Measurements from ENCODE around the gene EEF1AKMT3. TPM values are rescaled to one million over a fixed set of nuclear protein-coding genes. Genes with fewer than 3 reads are reported as not detected.

EEF1AKMT3 gene
- polyA plus RNA-seq, 2 of the 4 experiments (the other 2 are of a cell fraction) = 7.3 to 15.8 TPM

DNA sequence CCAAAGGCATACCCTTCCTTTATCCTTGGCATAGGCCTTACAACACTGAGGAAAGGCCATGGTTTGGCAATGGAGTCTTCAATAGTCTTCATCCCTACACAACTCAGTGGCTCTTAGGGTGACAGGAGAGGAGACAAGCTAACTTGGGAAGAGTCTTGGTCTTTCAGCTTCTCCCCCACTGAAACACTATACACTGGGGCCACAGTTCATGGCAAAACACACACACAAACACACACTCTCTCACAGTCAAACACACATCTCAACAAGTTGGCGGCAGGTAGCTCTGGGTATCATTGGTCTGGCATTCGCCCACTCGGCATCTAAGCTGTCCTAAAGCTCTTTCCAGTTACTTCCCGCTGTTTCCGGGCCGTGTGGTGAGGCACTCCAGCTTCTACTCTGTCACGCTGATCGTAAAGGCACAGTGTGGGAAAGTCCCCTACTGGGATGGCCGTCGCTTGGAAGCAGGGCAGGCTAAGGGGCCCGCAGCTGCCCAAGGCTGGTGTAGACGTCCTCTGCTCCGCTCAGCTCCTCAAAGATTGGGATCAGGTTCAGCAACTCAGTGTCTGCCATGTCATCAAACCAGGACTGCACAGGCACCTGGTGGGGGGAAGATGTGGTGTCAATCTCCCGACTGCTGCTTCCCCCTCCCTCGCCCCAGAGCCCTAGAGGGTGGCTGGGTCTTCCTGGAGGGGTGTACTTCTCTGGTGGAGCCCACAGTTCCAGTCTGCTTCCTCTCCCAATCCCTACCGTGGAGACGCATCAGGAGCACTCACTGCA is 50.9 kb downstream of the EEF1AKMT3 start:
- Histone ChIP-seq H3K4me1 (no peaks in the 10 kb centered on the region), H3K9me3 (no peaks in the 10 kb centered on the region), H3K27ac (no peak overlapping the region), H3K4me3 (no peak overlapping the region), H3K4me2 (no peak overlapping the region)
- no peak for DNase-seq (ENCODE audit: low read depth in 1 of 2, low spot score in 1 of 2)
- POLR2A ChIA-PET = interaction anchor here (1.3 to 1.4 kb wide), 2 partner anchors 42 to 51 kb away, joined by 3 to 5 read pairs; partner anchors contain the start of genes EEF1AKMT3 and METTL1
- no peak for FAIRE-seq
- ATAC-seq = no peak
- TF ChIP-seq, protein P1, sequence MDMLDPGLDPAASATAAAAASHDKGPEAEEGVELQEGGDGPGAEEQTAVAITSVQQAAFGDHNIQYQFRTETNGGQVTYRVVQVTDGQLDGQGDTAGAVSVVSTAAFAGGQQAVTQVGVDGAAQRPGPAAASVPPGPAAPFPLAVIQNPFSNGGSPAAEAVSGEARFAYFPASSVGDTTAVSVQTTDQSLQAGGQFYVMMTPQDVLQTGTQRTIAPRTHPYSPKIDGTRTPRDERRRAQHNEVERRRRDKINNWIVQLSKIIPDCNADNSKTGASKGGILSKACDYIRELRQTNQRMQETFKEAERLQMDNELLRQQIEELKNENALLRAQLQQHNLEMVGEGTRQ (IDR thresholded peaks at IDR 0.05) = no peak
- TF ChIP-seq ZNF302 (CRISPR knock-in tag; IDR thresholded peaks at IDR 0.05) (no peak), TFCP2L1 (CRISPR knock-in tag; IDR thresholded peaks at IDR 0.05) (no peak), RNF2 (IDR thresholded peaks at IDR 0.05; ENCODE audit: borderline replicate concordance, low read depth) (no peak), RCOR1 (IDR thresholded peaks at IDR 0.05; ENCODE audit: low read depth, low read length) (no peak), ZSCAN20 (CRISPR knock-in tag; IDR thresholded peaks at IDR 0.05) (no peak), HOXA7 (CRISPR knock-in tag; IDR thresholded peaks at IDR 0.05) (no peak), GATA3 (IDR thresholded peaks at IDR 0.05; ENCODE audit: borderline replicate concordance) (no peak), HOXB5 (CRISPR knock-in tag; IDR thresholded peaks at IDR 0.05) (no peak), KDM5A (IDR thresholded peaks at IDR 0.05) (no peak), FOXS1 (CRISPR knock-in tag; IDR thresholded peaks at IDR 0.05) (no peak), RAD21 (conservative IDR thresholded peaks at IDR 0.05 in 1 of 2, IDR thresholded peaks at IDR 0.05 in 1 of 2) (no peak), FOSB (CRISPR knock-in tag; IDR thresholded peaks at IDR 0.05) (no peak), ESRRA (IDR thresholded peaks at IDR 0.05; ENCODE audit: borderline replicate concordance, low read length) (no peak), POLR2A (IDR thresholded peaks at IDR 0.05; ENCODE audit: low read length) (no peak), CBX2 (IDR thresholded peaks at IDR 0.05; ENCODE audit: borderline replicate concordance, low read depth) (no peak)
- TF ChIP-seq, protein P2, sequence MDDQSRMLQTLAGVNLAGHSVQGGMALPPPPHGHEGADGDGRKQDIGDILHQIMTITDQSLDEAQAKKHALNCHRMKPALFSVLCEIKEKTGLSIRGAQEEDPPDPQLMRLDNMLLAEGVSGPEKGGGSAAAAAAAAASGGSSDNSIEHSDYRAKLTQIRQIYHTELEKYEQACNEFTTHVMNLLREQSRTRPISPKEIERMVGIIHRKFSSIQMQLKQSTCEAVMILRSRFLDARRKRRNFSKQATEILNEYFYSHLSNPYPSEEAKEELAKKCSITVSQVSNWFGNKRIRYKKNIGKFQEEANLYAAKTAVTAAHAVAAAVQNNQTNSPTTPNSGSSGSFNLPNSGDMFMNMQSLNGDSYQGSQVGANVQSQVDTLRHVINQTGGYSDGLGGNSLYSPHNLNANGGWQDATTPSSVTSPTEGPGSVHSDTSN (IDR thresholded peaks at IDR 0.05) = no peak
- 92% methylated on average over 17 of the region's 17 CpGs for WGBS (ENCODE audit: missing lambda C conversion rate)
- CTCF ChIA-PET = interaction anchor here (0.9 to 9.5 kb wide), 6 partner anchors 12 to 84 kb away, joined by 3 to 142 read pairs (median 8); no protein-coding TSS in a partner anchor

DNA sequence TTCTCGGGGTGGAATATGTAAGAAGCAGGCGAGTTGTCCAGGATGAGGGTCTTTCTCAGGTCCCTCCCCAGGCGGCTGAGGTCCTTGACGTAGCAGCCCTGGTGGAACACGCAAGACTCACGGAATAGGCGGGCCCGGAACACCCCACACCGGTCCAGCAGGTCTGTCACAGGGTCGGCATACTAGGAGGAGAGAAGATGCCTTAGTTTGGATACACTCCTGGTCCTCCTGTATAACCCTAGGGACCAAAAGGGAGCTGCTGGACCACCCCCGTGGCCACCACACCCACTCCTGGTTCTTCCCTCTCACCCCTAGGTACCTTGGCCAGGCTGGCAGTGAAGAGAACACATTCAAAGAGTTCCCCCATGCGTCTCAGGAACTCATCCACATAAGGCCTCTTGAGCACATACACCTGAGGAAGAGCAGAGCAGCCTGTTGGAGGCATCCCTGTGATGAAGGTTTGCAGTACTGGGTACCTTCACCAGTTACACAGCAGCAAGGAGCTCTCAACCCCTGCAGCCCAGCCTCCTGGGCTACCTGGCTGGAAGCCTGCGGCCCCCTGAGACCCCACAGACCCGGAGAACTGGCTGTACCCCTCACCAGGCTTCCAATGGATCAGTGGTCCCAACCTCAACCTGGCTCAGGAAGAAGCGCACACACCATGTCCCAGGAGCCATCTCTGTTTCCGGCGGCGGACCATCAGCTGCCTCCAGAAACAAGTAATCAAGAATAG is 51.7 kb downstream of the EEF1AKMT3 start:
- Histone ChIP-seq H3K27ac (no peak overlapping the region), H3K4me2 (no peak overlapping the region), H3K9me3 (no peaks in the 10 kb centered on the region), H3K4me1 (no peaks in the 10 kb centered on the region), H3K4me3 (no peak overlapping the region)
- CTCF ChIA-PET = interaction anchor here (0.6 to 9.5 kb wide), 9 partner anchors 12 to 84 kb away, joined by 3 to 142 read pairs (median 6); no protein-coding TSS in a partner anchor
- no peak for DNase-seq (ENCODE audit: low read depth in 1 of 2, low spot score in 1 of 2)
- FAIRE-seq = no peak
- TF ChIP-seq, protein P3, sequence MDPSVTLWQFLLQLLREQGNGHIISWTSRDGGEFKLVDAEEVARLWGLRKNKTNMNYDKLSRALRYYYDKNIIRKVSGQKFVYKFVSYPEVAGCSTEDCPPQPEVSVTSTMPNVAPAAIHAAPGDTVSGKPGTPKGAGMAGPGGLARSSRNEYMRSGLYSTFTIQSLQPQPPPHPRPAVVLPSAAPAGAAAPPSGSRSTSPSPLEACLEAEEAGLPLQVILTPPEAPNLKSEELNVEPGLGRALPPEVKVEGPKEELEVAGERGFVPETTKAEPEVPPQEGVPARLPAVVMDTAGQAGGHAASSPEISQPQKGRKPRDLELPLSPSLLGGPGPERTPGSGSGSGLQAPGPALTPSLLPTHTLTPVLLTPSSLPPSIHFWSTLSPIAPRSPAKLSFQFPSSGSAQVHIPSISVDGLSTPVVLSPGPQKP (IDR thresholded peaks at IDR 0.05; ENCODE audit: low read depth, low read length) = no peak
- TF ChIP-seq GATA3 (IDR thresholded peaks at IDR 0.05; ENCODE audit: borderline replicate concordance) = no peak
- POLR2A ChIA-PET = interaction anchor here (1.3 to 1.4 kb wide), 2 partner anchors 41 to 52 kb away, joined by 3 to 5 read pairs; partner anchors contain the start of genes EEF1AKMT3 and METTL1
- no peak for ATAC-seq
- 95% methylated on average over 18 of the region's 18 CpGs for WGBS (ENCODE audit: missing lambda C conversion rate)

DNA sequence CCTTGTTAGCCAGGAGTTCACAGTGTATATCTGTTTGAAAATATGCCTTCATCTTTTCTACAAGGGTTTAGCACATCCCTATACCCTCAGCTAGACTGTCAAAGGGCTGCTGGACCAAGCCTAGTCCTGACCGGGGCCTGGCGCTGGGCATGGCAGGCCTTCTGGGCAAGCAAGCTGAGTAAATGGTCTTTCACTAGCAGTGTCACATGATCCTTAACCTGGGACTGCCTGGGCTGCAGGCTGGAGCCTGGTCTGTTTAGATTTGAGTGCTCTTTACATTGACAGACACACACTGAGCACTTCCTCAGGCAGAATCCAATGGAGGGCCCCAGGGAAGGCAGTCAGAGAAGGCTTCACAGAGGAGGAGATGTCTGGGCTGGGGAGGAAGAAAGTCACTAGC is 53.0 kb downstream of the EEF1AKMT3 start:
- H3K4me3 ChIP-seq = no peak overlapping the region
- H3K27ac ChIP-seq = no peak overlapping the region
- FAIRE-seq (no peak), DNase-seq (ENCODE audit: low read depth in 1 of 2, low spot score in 1 of 2) (no peak), ATAC-seq (no peak)
- ChIA-PET CTCF (interaction anchor here (1.2 to 9.5 kb wide), 8 partner anchors 11 to 82 kb away, joined by 3 to 142 read pairs (median 8); no protein-coding TSS in a partner anchor), POLR2A (no interaction called here)
- H3K9me3 ChIP-seq = no peaks in the 10 kb centered on the region
- no CpG with 5 or more reads among the region's 2 CpGs for WGBS (ENCODE audit: missing lambda C conversion rate)
- no peak overlapping the region for H3K4me2 ChIP-seq
- no peaks in the 10 kb centered on the region for H3K4me1 ChIP-seq
- no peak for TF ChIP-seq HOXA7 (CRISPR knock-in tag; IDR thresholded peaks at IDR 0.05)
- TF ChIP-seq, protein P4, sequence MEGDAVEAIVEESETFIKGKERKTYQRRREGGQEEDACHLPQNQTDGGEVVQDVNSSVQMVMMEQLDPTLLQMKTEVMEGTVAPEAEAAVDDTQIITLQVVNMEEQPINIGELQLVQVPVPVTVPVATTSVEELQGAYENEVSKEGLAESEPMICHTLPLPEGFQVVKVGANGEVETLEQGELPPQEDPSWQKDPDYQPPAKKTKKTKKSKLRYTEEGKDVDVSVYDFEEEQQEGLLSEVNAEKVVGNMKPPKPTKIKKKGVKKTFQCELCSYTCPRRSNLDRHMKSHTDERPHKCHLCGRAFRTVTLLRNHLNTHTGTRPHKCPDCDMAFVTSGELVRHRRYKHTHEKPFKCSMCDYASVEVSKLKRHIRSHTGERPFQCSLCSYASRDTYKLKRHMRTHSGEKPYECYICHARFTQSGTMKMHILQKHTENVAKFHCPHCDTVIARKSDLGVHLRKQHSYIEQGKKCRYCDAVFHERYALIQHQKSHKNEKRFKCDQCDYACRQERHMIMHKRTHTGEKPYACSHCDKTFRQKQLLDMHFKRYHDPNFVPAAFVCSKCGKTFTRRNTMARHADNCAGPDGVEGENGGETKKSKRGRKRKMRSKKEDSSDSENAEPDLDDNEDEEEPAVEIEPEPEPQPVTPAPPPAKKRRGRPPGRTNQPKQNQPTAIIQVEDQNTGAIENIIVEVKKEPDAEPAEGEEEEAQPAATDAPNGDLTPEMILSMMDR (IDR thresholded peaks at IDR 0.05) = no peak
- TF ChIP-seq MAZ (IDR thresholded peaks at IDR 0.05; ENCODE audit: borderline replicate concordance, low read depth, low read length) = no peak
- no peak for TF ChIP-seq JUNB (IDR thresholded peaks at IDR 0.05)
- TF ChIP-seq NFE2L2 (conservative IDR thresholded peaks at IDR 0.05; ENCODE audit: low read length) = no peak
- TF ChIP-seq, protein P5, sequence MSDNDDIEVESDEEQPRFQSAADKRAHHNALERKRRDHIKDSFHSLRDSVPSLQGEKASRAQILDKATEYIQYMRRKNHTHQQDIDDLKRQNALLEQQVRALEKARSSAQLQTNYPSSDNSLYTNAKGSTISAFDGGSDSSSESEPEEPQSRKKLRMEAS (IDR thresholded peaks at IDR 0.05) = no peak
- TF ChIP-seq CBX8 (IDR thresholded peaks at IDR 0.05) = no peak
- TF ChIP-seq ZSCAN20 (CRISPR knock-in tag; IDR thresholded peaks at IDR 0.05) = no peak
- TF ChIP-seq KDM5A (IDR thresholded peaks at IDR 0.05) = no peak
- no peak for TF ChIP-seq EP300 (IDR thresholded peaks at IDR 0.05)
- TF ChIP-seq BHLHE40 (IDR thresholded peaks at IDR 0.05; ENCODE audit: low read depth, low read length) = no peak
- TF ChIP-seq ZFP36 (IDR thresholded peaks at IDR 0.05; ENCODE audit: borderline replicate concordance, partially characterized antibody) = no peak
